Mesodermal cell (in vitro differentiated cells): Measurements from ENCODE around the gene GRIK1.

Experiments used
- H3K27ac ChIP-seq: 2 replicates; pipeline ENCODE4 v1.7.0; 2013; ENCODE audit warnings: mild to moderate bottlenecking, low read depth, low read length, moderate library complexity; ENCODE audit not compliant: severe bottlenecking
- H3K36me3 ChIP-seq: 2 replicates; pipeline ENCODE4 v1.7.1; 2013; ENCODE audit warnings: mild to moderate bottlenecking, low read length, moderate library complexity; ENCODE audit not compliant: control insufficient read depth, insufficient read depth
- H3K4me1 ChIP-seq: one replicate; pipeline ENCODE4 v1.7.1; 2013; ENCODE audit warnings: mild to moderate bottlenecking, low read length; ENCODE audit not compliant: insufficient read depth, control insufficient read depth, poor library complexity, severe bottlenecking
- H3K4me3 ChIP-seq: 2 replicates; pipeline ENCODE4 v1.7.0; 2013; ENCODE audit warnings: low read length, control low read depth, mild to moderate bottlenecking; ENCODE audit not compliant: insufficient read depth, poor library complexity, severe bottlenecking; ENCODE audit errors: extremely low read depth
- H3K9me3 ChIP-seq: 2 replicates; pipeline ENCODE4 v1.7.1; 2013; ENCODE audit warnings: mild to moderate bottlenecking, low read length, moderate library complexity; ENCODE audit not compliant: control insufficient read depth
- WGBS, 2 experiments: methylation state at CpG; one replicate each; pipeline ENCODE4 v1.1.5; 2013; ENCODE audit warnings: missing lambda C conversion rate in 2 of 2; ENCODE audit not compliant: insufficient coverage in 2 of 2; 5-methylcytosine and 5-hydroxymethylcytosine counted together

The GRIK1 gene

DNA sequence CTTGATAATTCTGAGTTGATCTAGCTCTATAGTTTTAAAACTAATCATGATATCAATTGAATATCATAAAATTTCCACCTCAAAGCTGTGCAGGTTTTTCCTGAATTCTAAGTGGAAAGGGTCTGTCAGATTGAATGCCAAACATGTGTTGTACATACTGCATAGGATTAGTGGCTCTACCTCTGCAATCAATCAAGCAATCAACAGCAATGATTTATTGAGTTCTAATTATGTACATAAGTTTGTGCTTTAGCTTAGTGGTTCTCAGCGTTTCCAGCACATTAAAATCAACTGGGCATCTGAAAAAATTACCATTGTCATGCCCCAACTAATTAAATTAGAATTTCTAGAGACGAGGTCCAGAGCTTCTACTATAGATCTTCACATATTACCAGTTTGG is 389.6 kb downstream of the GRIK1 start:
- no peak overlapping the region for H3K4me3 ChIP-seq
- WGBS, 2 experiments: 83% methylated on average over 1 of the region's 2 CpGs; no CpG with 5 or more reads in 1 of the 2 experiments
- H3K9me3 ChIP-seq: no peaks in the 10 kb centered on the region
- no peak overlapping the region for H3K27ac ChIP-seq
- H3K36me3 ChIP-seq: no peaks in the 10 kb centered on the region
- H3K4me1 ChIP-seq: no peaks in the 10 kb centered on the region

DNA sequence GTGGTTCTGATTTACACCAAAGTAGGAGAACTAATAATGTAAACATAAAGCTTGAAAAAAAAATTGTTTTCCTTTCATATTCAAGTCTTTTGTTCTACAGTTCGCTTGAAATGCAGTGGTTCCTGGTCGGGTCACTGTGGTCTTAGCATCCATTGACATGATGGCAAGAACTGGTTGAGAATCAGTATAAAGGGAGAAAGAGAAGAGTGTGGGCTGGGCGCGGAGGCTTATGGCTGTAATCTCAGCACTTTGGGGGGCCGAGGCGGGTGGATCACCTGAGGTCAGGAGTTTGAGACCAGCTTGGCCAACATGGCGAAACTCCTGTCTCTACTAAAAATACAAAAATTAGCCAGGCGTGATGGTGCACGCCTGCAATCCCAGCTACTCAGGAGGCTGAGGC is 390.2 kb downstream of the GRIK1 start:
- H3K9me3 ChIP-seq: no peaks in the 10 kb centered on the region
- H3K27ac ChIP-seq: no peak overlapping the region
- H3K4me3 ChIP-seq: no peak overlapping the region
- H3K4me1 ChIP-seq: no peaks in the 10 kb centered on the region
- WGBS, 2 experiments: 81 to 90% methylated on average over 4 to 8 of the region's 9 CpGs
- no peaks in the 10 kb centered on the region for H3K36me3 ChIP-seq

DNA sequence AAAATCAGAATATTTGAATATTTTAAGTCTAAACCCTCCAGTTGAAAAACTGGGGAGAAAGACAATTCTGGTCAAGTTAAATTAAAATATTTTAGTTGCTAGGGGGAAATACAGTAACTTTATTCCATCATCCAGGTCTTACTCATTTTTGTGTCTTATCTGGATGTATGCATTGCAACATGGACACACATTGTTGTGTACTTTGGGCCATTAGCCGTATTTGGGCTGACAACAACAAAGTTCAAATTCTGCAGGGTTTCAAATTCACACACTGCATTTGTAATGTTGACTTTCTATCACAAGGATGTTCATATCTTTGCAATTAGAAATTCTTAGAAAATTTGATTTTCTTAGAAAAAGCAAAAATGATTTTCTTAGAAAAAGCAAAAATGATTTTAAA is 391.8 kb downstream of the GRIK1 start:
- 100% methylated on average over 1 of the region's 1 CpG; no CpG with 5 or more reads in 1 of the 2 experiments for WGBS, 2 experiments
- no peaks in the 10 kb centered on the region for H3K9me3 ChIP-seq
- H3K36me3 ChIP-seq: no peaks in the 10 kb centered on the region
- H3K4me3 ChIP-seq: no peak overlapping the region
- no peaks in the 10 kb centered on the region for H3K4me1 ChIP-seq
- no peak overlapping the region for H3K27ac ChIP-seq

DNA sequence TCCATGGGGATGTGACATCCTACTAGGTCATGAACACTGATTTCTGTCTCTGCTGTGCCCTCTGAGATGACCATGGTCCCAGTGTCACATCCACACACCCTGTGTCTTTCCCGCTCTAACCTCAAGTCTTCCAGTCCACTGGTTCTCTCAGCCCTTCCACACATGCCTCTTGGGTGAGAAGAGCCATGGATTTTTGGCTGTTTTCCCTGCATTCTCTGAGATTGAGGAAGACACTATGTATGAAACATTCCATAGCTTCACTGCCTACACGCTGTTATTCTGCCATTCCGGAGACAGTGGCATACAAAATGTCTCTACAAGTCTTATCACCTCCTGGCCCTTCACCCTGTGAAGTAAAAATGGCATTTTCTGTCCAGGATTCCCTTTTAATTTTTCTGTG is 393.7 kb downstream of the GRIK1 start:
- no peak overlapping the region for H3K27ac ChIP-seq
- WGBS, 2 experiments: 82 to 100% methylated on average over 2 to 3 of the region's 3 CpGs
- H3K4me3 ChIP-seq: no peak overlapping the region
- H3K9me3 ChIP-seq: no peaks in the 10 kb centered on the region
- no peaks in the 10 kb centered on the region for H3K36me3 ChIP-seq
- no peaks in the 10 kb centered on the region for H3K4me1 ChIP-seq

DNA sequence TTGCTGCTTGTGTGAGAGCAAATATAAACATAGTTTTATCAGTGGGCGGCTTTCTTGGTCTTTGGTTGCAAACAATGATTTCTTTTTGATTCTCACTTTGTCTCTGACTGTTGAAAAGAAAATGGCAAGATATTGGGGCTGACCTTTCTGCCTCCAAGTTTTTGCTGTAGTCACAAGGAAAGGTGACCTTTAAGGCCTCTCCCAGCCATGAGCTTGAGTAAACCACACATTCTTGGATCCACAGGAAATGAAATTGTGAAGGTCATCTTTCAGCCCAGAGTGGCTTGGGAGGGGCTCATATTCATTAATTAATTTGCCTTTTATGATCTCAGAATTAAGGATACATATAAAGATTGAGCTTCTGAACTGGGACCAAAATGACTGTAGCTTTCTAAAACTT is 399.5 kb downstream of the GRIK1 start:
- no peak overlapping the region for H3K27ac ChIP-seq
- H3K4me3 ChIP-seq: no peak overlapping the region
- no peaks in the 10 kb centered on the region for H3K36me3 ChIP-seq
- 100% methylated on average over 1 of the region's 1 CpG; no CpG with 5 or more reads in 1 of the 2 experiments for WGBS, 2 experiments
- H3K9me3 ChIP-seq: no peaks in the 10 kb centered on the region
- H3K4me1 ChIP-seq: no peaks in the 10 kb centered on the region

DNA sequence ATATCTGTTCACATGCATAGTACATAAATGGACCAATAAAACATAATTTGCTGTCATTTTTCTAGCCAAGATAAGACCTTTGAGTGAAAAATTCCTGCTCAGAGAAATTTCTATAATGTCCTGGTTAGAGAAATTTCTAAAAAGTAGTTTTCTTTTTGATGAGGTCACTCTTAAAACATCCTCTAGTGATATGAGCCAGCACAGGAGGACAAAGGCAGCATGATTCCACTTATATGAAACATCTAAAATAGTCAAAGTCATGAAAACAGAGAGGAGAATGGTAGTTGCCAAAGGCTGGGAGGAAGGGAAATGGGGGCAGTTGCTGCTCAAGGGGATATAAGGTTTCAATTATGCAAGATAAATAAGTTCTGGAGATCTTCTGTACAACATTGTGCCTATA is 401.7 kb downstream of the GRIK1 start:
- Histone ChIP-seq H3K9me3 (no peaks in the 10 kb centered on the region), H3K27ac (no peak overlapping the region), H3K4me1 (no peaks in the 10 kb centered on the region), H3K36me3 (no peaks in the 10 kb centered on the region), H3K4me3 (no peak overlapping the region)

DNA sequence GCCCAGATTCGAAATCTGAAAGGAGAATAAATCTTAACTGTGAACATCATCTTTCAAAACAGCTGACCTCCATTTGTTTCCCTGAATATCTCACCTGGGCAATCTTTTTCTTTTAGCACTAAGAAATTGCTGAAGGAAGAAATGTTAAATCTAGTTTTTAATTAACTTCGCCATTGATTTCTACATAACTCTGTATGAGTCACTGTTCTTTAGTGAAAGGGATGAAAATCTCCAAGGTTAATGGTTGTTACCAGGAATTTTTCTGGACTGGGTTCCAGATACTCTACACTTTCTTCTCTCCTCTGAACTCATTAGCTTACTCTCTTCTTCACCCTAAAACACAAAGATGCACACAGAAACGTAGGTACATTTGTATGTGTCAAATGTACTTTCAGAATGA is 405.3 kb downstream of the GRIK1 start:
- WGBS, 2 experiments: 100% methylated on average over 1 of the region's 3 CpGs; no CpG with 5 or more reads in 1 of the 2 experiments
- H3K36me3 ChIP-seq: no peaks in the 10 kb centered on the region
- H3K4me3 ChIP-seq: no peak overlapping the region
- no peaks in the 10 kb centered on the region for H3K9me3 ChIP-seq
- no peak overlapping the region for H3K27ac ChIP-seq
- no peaks in the 10 kb centered on the region for H3K4me1 ChIP-seq

DNA sequence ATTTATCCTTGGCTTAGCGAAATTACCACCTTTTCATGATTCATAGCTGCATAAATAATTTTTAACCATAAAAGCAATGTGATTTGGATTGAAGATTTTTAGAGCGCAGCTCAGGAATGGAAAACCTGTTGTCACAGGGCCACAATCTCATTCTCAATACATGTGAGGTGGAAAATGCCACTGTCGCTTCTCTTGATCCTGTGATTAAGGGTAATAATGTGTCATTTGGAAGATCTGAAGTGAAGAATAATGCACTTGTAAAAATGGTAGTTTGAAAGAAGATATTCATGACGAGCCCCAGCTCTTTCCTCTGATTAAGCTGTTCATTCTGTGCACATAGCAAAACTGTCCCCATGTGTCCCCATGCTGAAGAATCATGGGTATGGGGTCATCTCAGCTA is 410.7 kb downstream of the GRIK1 start:
- Histone ChIP-seq H3K4me3 (no peak overlapping the region), H3K4me1 (no peaks in the 10 kb centered on the region), H3K27ac (no peak overlapping the region), H3K36me3 (no peaks in the 10 kb centered on the region), H3K9me3 (peaks cover 12% of the 10 kb centered on the region)
- 100% methylated on average over 1 to 2 of the region's 4 CpGs for WGBS, 2 experiments

DNA sequence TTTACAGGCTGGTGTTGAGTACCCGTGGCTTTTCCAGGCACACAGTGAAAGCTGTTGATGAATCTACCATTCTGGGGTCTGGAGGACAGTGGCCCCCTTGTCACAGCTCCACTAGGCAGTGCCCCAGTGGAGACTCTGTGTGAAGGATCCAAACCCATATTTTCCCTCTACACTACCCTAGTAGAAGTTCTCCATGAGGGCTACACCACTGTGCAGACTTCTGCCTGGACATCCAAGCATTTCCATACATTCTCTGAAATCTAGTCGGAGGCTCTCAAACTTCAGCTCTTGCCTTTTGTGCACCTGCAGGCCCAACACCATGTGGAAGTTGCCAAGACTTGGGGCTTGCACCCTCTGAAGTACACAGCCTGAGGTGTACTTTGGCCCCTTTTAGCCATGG is 413.3 kb downstream of the GRIK1 start:
- H3K4me1 ChIP-seq: no peaks in the 10 kb centered on the region
- H3K4me3 ChIP-seq: no peak overlapping the region
- no peaks in the 10 kb centered on the region for H3K36me3 ChIP-seq
- H3K9me3 ChIP-seq: peaks cover 12% of the 10 kb centered on the region
- 93 to 100% methylated on average over 1 of the region's 2 CpGs for WGBS, 2 experiments
- H3K27ac ChIP-seq: no peak overlapping the region

DNA sequence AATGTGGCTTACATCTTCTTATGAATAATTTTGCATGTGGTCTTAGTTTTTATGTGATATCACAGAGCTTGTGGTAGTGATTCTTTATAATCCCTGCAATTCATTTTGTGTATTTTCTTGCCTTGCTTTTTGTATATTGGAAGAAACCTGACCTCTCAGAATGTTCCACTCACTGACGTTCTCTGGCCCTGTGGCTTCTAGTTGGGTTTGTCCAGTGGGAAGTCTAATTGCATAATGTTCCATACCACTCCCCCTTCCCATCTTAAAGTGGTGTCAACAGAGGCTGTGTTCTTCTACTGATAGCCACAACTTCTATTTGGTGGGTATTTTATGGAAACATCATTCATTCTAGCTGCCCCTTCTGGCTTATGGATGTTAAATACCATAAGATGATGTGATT is 415.7 kb downstream of the GRIK1 start:
- Histone ChIP-seq H3K9me3 (peaks cover 12% of the 10 kb centered on the region), H3K27ac (no peak overlapping the region), H3K4me1 (no peaks in the 10 kb centered on the region), H3K4me3 (no peak overlapping the region), H3K36me3 (no peaks in the 10 kb centered on the region)
- no CpG with 5 or more reads among the region's 1 CpG for WGBS, 2 experiments

DNA sequence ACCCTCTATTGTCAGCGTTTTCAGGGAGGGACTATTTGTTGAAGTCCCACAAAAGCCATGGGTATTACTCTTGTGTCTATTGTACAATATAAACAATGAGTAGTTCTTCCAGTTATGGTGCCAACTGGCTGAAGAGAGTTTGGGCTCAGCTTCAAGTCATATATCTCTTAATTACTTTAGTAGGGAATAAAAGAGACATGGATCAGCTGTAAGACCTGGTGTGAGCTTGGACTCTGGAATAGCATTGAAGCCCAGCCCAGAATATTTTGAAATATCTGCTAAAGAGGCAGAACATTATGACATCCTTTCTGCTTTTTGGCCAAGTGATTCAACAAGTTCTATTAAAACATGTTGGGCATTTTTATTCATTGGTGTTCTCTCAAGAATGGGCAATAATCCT is 416.1 kb downstream of the GRIK1 start:
- Histone ChIP-seq H3K4me3 (no peak overlapping the region), H3K4me1 (no peaks in the 10 kb centered on the region), H3K36me3 (no peaks in the 10 kb centered on the region), H3K9me3 (peaks cover 12% of the 10 kb centered on the region), H3K27ac (no peak overlapping the region)
- no CpG with 5 or more reads among the region's 1 CpG for WGBS, 2 experiments

DNA sequence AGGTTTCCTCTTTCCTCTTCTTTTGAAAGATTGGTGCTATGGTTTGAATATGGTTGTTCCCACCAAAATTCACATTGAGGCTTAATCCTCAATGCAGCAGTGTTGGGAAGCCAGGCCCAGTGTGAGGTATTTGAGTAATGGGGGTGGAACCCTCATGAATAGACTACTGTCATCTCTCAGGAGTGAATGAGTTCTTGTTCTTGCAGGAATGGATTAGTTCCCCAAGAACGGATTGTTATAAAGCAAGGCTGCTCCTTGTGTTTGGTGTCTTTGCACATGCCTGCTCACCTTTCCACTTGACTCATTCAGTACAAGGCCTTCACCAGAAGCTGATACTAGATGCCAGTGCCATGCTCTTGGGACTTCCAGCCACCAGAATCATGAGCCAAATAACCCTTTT is 417.9 kb downstream of the GRIK1 start:
- H3K36me3 ChIP-seq: no peaks in the 10 kb centered on the region
- H3K4me1 ChIP-seq: no peaks in the 10 kb centered on the region
- no peak overlapping the region for H3K27ac ChIP-seq
- no peak overlapping the region for H3K4me3 ChIP-seq
- 88% methylated on average over 1 of the region's 1 CpG; no CpG with 5 or more reads in 1 of the 2 experiments for WGBS, 2 experiments
- H3K9me3 ChIP-seq: peaks cover 12% of the 10 kb centered on the region
